Keratinocyte (primary cell): ENCODE results near the gene PPP2R5A.

Experiments
- CTCF ChIP-seq, 3 experiments: IDR thresholded peaks in 1 of 3; conservative IDR thresholded peaks in 1 of 3; optimal IDR thresholded peaks in 1 of 3; 2 replicates in 2 of 3; 3 replicates in 1 of 3; pipeline versions ENCODE3 to v1.5.1; 2011; ENCODE audit warnings: low read length in 3 of 3, mild to moderate bottlenecking in 3 of 3, moderate library complexity in 2 of 3, control low read depth in 1 of 3, inconsistent platforms in 1 of 3; ENCODE audit not compliant: insufficient read depth in 2 of 3; ENCODE audit errors: extremely low read depth in 1 of 3
- EZH2 ChIP-seq: IDR thresholded peaks from one replicate; pipeline ENCODE4 v1.6.1; 2012; ENCODE audit warnings: inconsistent platforms, mild to moderate bottlenecking, low read length, moderate library complexity

GRCh38 chr1:212359794-212360479, 74.7 kb downstream of the PPP2R5A start:
- no peak for TF ChIP-seq CTCF (optimal IDR thresholded peaks at IDR 0.05 in 1 of 3, IDR thresholded peaks at IDR 0.05 in 1 of 3, conservative IDR thresholded peaks at IDR 0.05 in 1 of 3; ENCODE audit: extremely low read depth in 1 of 3, insufficient read depth in 2 of 3, low read length in 3 of 3)
- TF ChIP-seq EZH2, result no peak
